ENCODE results near the gene PCBP3. TPM values are rescaled to one million over a fixed set of nuclear protein-coding genes. Genes with fewer than 3 reads are reported as not detected.
"Not testable (repeated sequence)": the region's sequence is repeated elsewhere in the genome, so short reads cannot be mapped to it uniquely, and the experiment has no call there.

Gene PCBP3
- polyA plus RNA-seq, 1 donor from 2014 or later, result 1.7 TPM

DNA sequence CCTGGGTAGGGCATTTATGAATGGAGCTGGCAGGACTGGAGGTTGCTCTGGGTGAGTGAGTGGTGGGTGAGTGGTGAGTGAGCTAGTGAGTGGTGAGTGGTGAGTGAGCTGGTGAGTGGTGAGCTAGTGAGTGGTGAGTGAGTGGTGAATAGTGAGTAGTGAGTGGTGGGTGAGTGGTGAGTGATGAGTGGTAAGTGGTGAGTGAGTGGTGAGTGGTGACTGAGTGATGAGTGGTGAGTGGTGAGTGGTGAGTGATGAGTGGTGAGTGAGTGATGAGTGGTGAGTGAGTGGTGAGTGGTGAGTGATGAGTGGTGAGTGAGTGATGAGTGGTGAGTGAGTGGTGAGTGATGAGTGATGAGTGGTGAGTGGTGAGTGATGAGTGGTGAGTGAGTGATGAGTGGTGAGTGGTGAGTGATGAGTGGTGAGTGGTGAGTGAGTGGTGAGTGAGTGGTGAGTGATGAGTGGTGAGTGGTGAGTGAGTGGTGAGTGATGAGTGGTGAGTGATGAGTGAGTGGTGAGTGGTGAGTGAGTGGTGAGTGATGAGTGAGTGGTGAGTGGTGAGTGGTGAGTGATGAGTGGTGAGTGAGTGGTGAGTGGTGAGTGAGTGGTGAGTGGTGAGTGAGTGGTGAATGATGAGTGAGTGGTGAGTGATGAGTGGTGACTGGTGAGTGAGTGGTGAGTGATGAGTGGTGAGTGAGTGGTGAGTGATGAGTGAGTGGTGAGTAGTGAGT lies 170.8 kb downstream of the PCBP3 start:
- H3K4me3 ChIP-seq (ENCODE audit: low read length); H3K79me2 ChIP-seq (replicated peaks; ENCODE audit: insufficient read depth, low read length); H3F3A ChIP-seq (ENCODE audit: insufficient read depth, low read length, poor library complexity, severe bottlenecking); H2AFZ ChIP-seq (ENCODE audit: low read depth, low read length); H3K9ac ChIP-seq (ENCODE audit: low read length); H3K9me2 ChIP-seq (ENCODE audit: insufficient read depth, low read length); H3K9me3 ChIP-seq (ENCODE audit: low read length); H3K27ac ChIP-seq (ENCODE audit: low read length); H4K20me1 ChIP-seq (ENCODE audit: insufficient read depth); H3K36me3 ChIP-seq (ENCODE audit: insufficient read depth, low read length); H3K4me2 ChIP-seq (ENCODE audit: low read length); H3K27me3 ChIP-seq (ENCODE audit: insufficient read depth, low read depth, low read length): not testable (repeated sequence)
- TF ChIP-seq POLR2AphosphoS5 (IDR thresholded peaks at IDR 0.05), result peak; percentile 50

DNA sequence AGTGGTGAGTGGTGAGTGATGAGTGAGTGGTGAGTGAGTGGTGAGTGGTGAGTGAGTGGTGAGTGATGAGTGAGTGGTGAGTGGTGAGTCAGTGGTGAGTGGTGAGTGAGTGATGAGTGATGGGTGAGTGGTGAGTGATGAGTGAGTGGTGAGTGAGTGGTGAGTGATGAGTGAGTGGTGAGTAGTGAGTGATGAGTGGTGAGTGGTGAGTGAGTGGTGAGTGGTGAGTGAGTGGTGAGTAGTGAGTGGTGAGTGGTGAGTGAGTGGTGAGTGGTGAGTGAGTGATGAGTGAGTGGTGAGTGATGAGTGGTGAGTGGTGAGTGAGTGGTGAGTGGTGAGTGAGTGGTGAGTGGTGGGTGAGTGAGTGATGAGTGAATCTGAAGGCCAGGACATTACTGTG lies 172.3 kb downstream of the PCBP3 start:
- not testable (repeated sequence) for H3F3A ChIP-seq (ENCODE audit: insufficient read depth, low read length, poor library complexity, severe bottlenecking); H4K20me1 ChIP-seq (ENCODE audit: insufficient read depth); H3K4me3 ChIP-seq (ENCODE audit: low read length); H3K27me3 ChIP-seq (ENCODE audit: insufficient read depth, low read depth, low read length); H2AFZ ChIP-seq (ENCODE audit: low read depth, low read length); H3K9me2 ChIP-seq (ENCODE audit: insufficient read depth, low read length); H3K4me2 ChIP-seq (ENCODE audit: low read length); H3K79me2 ChIP-seq (replicated peaks; ENCODE audit: insufficient read depth, low read length); H3K27ac ChIP-seq (ENCODE audit: low read length); H3K36me3 ChIP-seq (ENCODE audit: insufficient read depth, low read length); H3K9ac ChIP-seq (ENCODE audit: low read length); H3K9me3 ChIP-seq (ENCODE audit: low read length)

DNA sequence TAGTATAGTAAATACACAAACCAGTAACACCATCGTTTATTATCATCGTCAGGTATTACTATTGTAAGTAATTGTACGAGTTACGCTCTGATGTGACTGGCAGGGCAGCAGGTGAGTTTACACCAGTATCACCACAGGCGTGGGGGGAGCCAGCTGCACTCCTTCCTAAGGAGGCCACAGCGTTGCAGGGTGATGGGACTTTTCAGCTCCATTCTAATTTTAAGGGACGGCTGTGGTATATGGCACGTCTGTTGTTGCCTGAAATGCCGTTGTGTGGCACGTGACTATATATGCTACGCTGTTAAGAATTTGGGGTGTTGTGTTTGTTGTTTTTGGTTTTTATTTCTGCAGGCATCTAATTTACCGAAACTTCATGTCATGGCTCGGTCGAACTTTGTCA lies 173.3 kb downstream of the PCBP3 start:
- Histone ChIP-seq H3F3A (ENCODE audit: insufficient read depth, low read length, poor library complexity, severe bottlenecking) (no peaks in the 10 kb centered on the region), H3K4me2 (ENCODE audit: low read length) (no peak overlapping the region), H3K4me3 (ENCODE audit: low read length) (no peak overlapping the region), H3K9ac (ENCODE audit: low read length) (no peak overlapping the region), H3K27me3 (ENCODE audit: insufficient read depth, low read depth, low read length) (no peaks in the 10 kb centered on the region), H3K36me3 (ENCODE audit: insufficient read depth, low read length) (no peaks in the 10 kb centered on the region), H4K20me1 (ENCODE audit: insufficient read depth) (no peaks in the 10 kb centered on the region), H3K79me2 (replicated peaks; ENCODE audit: insufficient read depth, low read length) (no peaks in the 10 kb centered on the region), H2AFZ (ENCODE audit: low read depth, low read length) (no peak overlapping the region), H3K9me2 (ENCODE audit: insufficient read depth, low read length) (no peaks in the 10 kb centered on the region), H3K27ac (ENCODE audit: low read length) (no peak overlapping the region), H3K9me3 (ENCODE audit: low read length) (no peaks in the 10 kb centered on the region)
- TF ChIP-seq SMC3 (conservative IDR thresholded peaks at IDR 0.05; ENCODE audit: poor library complexity), result no peak
- no peak for TF ChIP-seq RAD21 (conservative IDR thresholded peaks at IDR 0.05)
- no peak for TF ChIP-seq EP300 (conservative IDR thresholded peaks at IDR 0.05; ENCODE audit: poor library complexity, severe bottlenecking)
- TF ChIP-seq CTCF (IDR thresholded peaks at IDR 0.05; ENCODE audit: poor library complexity, severe bottlenecking), result no peak
- no peak for TF ChIP-seq POLR2AphosphoS5 (IDR thresholded peaks at IDR 0.05)
- TF ChIP-seq MXI1 (conservative IDR thresholded peaks at IDR 0.05; ENCODE audit: poor library complexity, severe bottlenecking), result no peak
- TF ChIP-seq REST (IDR thresholded peaks at IDR 0.05; ENCODE audit: borderline replicate concordance), result no peak
- TF ChIP-seq TAF1 (IDR thresholded peaks at IDR 0.05; ENCODE audit: low read depth), result no peak
- TF ChIP-seq EZH2 (IDR thresholded peaks at IDR 0.05; ENCODE audit: borderline replicate concordance, insufficient read depth, low read length, poor library complexity, severe bottlenecking), result no peak

Data from neural cell (in vitro differentiated cells).